ENCODE data around the gene C1QTNF8. TPM values are rescaled to one million over a fixed set of nuclear protein-coding genes. Genes with fewer than 3 reads are reported as not detected.

Gene C1QTNF8
- total RNA-seq, 1 donor: not detected

GRCh38 chr16:1038932-1039331 lies 57.1 kb downstream of the C1QTNF8 start:
- no peak overlapping the region for H3K4me3 ChIP-seq (ENCODE audit: low read depth, low read length)
- TF ChIP-seq CTCF (IDR thresholded peaks at IDR 0.05; ENCODE audit: insufficient read depth, low read depth, low read length): no peak
- no peak for DNase-seq (ENCODE audit: low read depth)

Other genes with a start within 250 kb of the C1QTNF8 start
- gene LMF1, start 125.3 kb downstream of the C1QTNF8 start, total RNA-seq: 13.0 and 15.8 TPM in 2 replicates
- gene SOX8, start 114.5 kb downstream of the C1QTNF8 start, total RNA-seq: under 0.01 TPM in 1 of 2 replicates, not detected in the other
- gene SSTR5, start 23.5 kb downstream of the C1QTNF8 start, total RNA-seq: not detected in 2 replicates
- gene CACNA1H, start 56.9 kb upstream of the C1QTNF8 start, total RNA-seq: 11.7 and 12.2 TPM in 2 replicates
- not detected in 2 replicates for gene TPSG1, start 129.0 kb upstream of the C1QTNF8 start, total RNA-seq
- not detected in 2 replicates for gene TPSB2, start 133.9 kb upstream of the C1QTNF8 start, total RNA-seq
- not detected in 2 replicates for gene TPSAB1, start 144.5 kb upstream of the C1QTNF8 start, total RNA-seq
- not detected in 2 replicates for gene TPSD1, start 159.8 kb upstream of the C1QTNF8 start, total RNA-seq
- gene UBE2I, start 213.4 kb upstream of the C1QTNF8 start, total RNA-seq: 44.9 and 46.4 TPM in 2 replicates
- gene BAIAP3, start 237.4 kb upstream of the C1QTNF8 start, total RNA-seq: under 0.01 and 0.32 TPM in 2 replicates